ENCODE measurements around the gene PGLYRP3.
"Not testable (repeated sequence)": the region's sequence is repeated elsewhere in the genome, so short reads cannot be mapped to it uniquely, and the experiment has no call there.

PGLYRP3 gene

GRCh38 chr1:153349363-153350320 lies 36.9 kb upstream of the PGLYRP3 start:
- Histone ChIP-seq H3K4me3 (ENCODE audit: low read length) (no peak overlapping the region), H3K27ac (ENCODE audit: low read depth, low read length) (no peak overlapping the region), H3K27me3 (ENCODE audit: control insufficient read depth, low read length) (peaks cover 18% of the 10 kb centered on the region), H3K9me3 (ENCODE audit: control insufficient read depth, insufficient read depth, low read length) (no peaks in the 10 kb centered on the region), H3K36me3 (ENCODE audit: control insufficient read depth, low read length) (no peaks in the 10 kb centered on the region), H3F3A (ENCODE audit: control insufficient read depth, insufficient read depth) (no peaks in the 10 kb centered on the region), H3K4me2 (ENCODE audit: low read length) (no peak overlapping the region), H3K79me2 (ENCODE audit: control insufficient read depth, low read length) (no peaks in the 10 kb centered on the region), H3K4me1 (ENCODE audit: control insufficient read depth, low read length) (no peaks in the 10 kb centered on the region), H3K9me2 (replicated peaks; ENCODE audit: control insufficient read depth, low read length) (no peaks in the 10 kb centered on the region), H4K20me1 (ENCODE audit: control insufficient read depth, insufficient read depth, low read depth, low read length) (no peaks in the 10 kb centered on the region)
- TF ChIP-seq EZH2phosphoT487 (IDR thresholded peaks at IDR 0.05; ENCODE audit: borderline replicate concordance, low read length) (no peak), CTCF (IDR thresholded peaks at IDR 0.05; ENCODE audit: low read depth, low read length, poor library complexity, severe bottlenecking) (no peak)

GRCh38 chr1:153348511-153349362 lies 36.0 kb upstream of the PGLYRP3 start, which contains the start of gene PGLYRP4:
Gene PGLYRP4, minus strand, starts transcription at chr1:153348841. Its CDS starts 909 bp downstream, at chr1:153347932.
- TF ChIP-seq EZH2phosphoT487 (IDR thresholded peaks at IDR 0.05; ENCODE audit: borderline replicate concordance, low read length) (no peak), CTCF (IDR thresholded peaks at IDR 0.05; ENCODE audit: low read depth, low read length, poor library complexity, severe bottlenecking) (no peak)
- no peaks in the 10 kb centered on the region for H3K9me2 ChIP-seq (replicated peaks; ENCODE audit: control insufficient read depth, low read length)
- no peak within 1 kb of the TSS for H3K4me3 ChIP-seq (ENCODE audit: low read length)
- no peaks in the 10 kb centered on the region for H3K79me2 ChIP-seq (ENCODE audit: control insufficient read depth, low read length)
- H3K27me3 ChIP-seq (ENCODE audit: control insufficient read depth, low read length) = peaks cover 23% of the 10 kb centered on the region
- H3K4me2 ChIP-seq (ENCODE audit: low read length) = no peak within 1 kb of the TSS
- no peaks in the 10 kb centered on the region for H3F3A ChIP-seq (ENCODE audit: control insufficient read depth, insufficient read depth)
- H3K27ac ChIP-seq (ENCODE audit: low read depth, low read length) = no peak within 1 kb of the TSS
- no peaks in the 10 kb centered on the region for H3K9me3 ChIP-seq (ENCODE audit: control insufficient read depth, insufficient read depth, low read length)
- no peaks in the 10 kb centered on the region for H3K36me3 ChIP-seq (ENCODE audit: control insufficient read depth, low read length)
- H3K4me1 ChIP-seq (ENCODE audit: control insufficient read depth, low read length) = no peaks in the 10 kb centered on the region
- H4K20me1 ChIP-seq (ENCODE audit: control insufficient read depth, insufficient read depth, low read depth, low read length) = no peaks in the 10 kb centered on the region

- Histone ChIP-seq H3F3A (ENCODE audit: control insufficient read depth, insufficient read depth) (no peaks in the 10 kb centered on the region), H3K36me3 (ENCODE audit: control insufficient read depth, low read length) (no peaks in the 10 kb centered on the region), H3K4me2 (ENCODE audit: low read length) (no peak overlapping the region), H4K20me1 (ENCODE audit: control insufficient read depth, insufficient read depth, low read depth, low read length) (no peaks in the 10 kb centered on the region), H3K9me3 (ENCODE audit: control insufficient read depth, insufficient read depth, low read length) (no peaks in the 10 kb centered on the region), H3K27me3 (ENCODE audit: control insufficient read depth, low read length) (peaks cover 23% of the 10 kb centered on the region), H3K4me3 (ENCODE audit: low read length) (no peak overlapping the region), H3K9me2 (replicated peaks; ENCODE audit: control insufficient read depth, low read length) (no peaks in the 10 kb centered on the region), H3K79me2 (ENCODE audit: control insufficient read depth, low read length) (no peaks in the 10 kb centered on the region), H3K4me1 (ENCODE audit: control insufficient read depth, low read length) (no peaks in the 10 kb centered on the region), H3K27ac (ENCODE audit: low read depth, low read length) (no peak overlapping the region)
- TF ChIP-seq CTCF (IDR thresholded peaks at IDR 0.05; ENCODE audit: low read depth, low read length, poor library complexity, severe bottlenecking) (no peak), EZH2phosphoT487 (IDR thresholded peaks at IDR 0.05; ENCODE audit: borderline replicate concordance, low read length) (no peak)
Observed at GRCh38 chr1:153347856-153348255, 35.1 kb upstream of the PGLYRP3 start.

- not testable (repeated sequence) for H3K36me3 ChIP-seq (ENCODE audit: control insufficient read depth, low read length); H3F3A ChIP-seq (ENCODE audit: control insufficient read depth, insufficient read depth); H4K20me1 ChIP-seq (ENCODE audit: control insufficient read depth, insufficient read depth, low read depth, low read length); H3K4me2 ChIP-seq (ENCODE audit: low read length); H3K4me1 ChIP-seq (ENCODE audit: control insufficient read depth, low read length); H3K27ac ChIP-seq (ENCODE audit: low read depth, low read length); H3K9me2 ChIP-seq (replicated peaks; ENCODE audit: control insufficient read depth, low read length); H3K4me3 ChIP-seq (ENCODE audit: low read length); H3K79me2 ChIP-seq (ENCODE audit: control insufficient read depth, low read length); H3K9me3 ChIP-seq (ENCODE audit: control insufficient read depth, insufficient read depth, low read length)
- H3K27me3 ChIP-seq (ENCODE audit: control insufficient read depth, low read length) = peaks cover 26% of the 10 kb centered on the region
Observed at GRCh38 chr1:153347049-153347448, 34.3 kb upstream of the PGLYRP3 start.

Data from DOHH2 (cell line).